H9 (cell line): ENCODE measurements around the gene EFNB2. TPM values are rescaled to one million over a fixed set of nuclear protein-coding genes. Genes with fewer than 3 reads are reported as not detected.
A peak's percentile ranks its signal among the peaks of the same experiment; 100 is the strongest.

ENCODE experiments used
- DNase-seq: peaks from one replicate; pipeline ENCODE4 v3.0.0-alpha.2; 2017
- H2AFZ ChIP-seq: one replicate; pipeline ENCODE4 v1.6.1; 2013; ENCODE audit warnings: mild to moderate bottlenecking, low read length, control low read depth, moderate library complexity
- H2AK5ac ChIP-seq: 2 replicates; pipeline ENCODE4 v1.6.1; 2013; ENCODE audit warnings: low read length, control low read depth, mixed read lengths; ENCODE audit not compliant: insufficient read length
- H2BK120ac ChIP-seq: one replicate; pipeline ENCODE4 v1.6.1; 2013; ENCODE audit warnings: low read depth, mild to moderate bottlenecking, low read length, control low read depth, inconsistent platforms; ENCODE audit not compliant: poor library complexity, severe bottlenecking
- H2BK12ac ChIP-seq: 2 replicates; pipeline ENCODE4 v1.6.1; 2013; ENCODE audit warnings: low read length, control low read depth, mixed read lengths, low read depth; ENCODE audit not compliant: insufficient read length
- H2BK15ac ChIP-seq: 2 replicates; pipeline ENCODE4 v1.6.1; 2013; ENCODE audit warnings: low read depth, low read length, control low read depth
- H2BK20ac ChIP-seq: one replicate; pipeline ENCODE4 v1.6.1; 2013; ENCODE audit warnings: low read depth, mild to moderate bottlenecking, low read length, control low read depth, inconsistent platforms; ENCODE audit not compliant: poor library complexity, severe bottlenecking
- H2BK5ac ChIP-seq: 2 replicates; pipeline ENCODE4 v1.6.1; 2013; ENCODE audit warnings: low read length, control low read depth, mixed read lengths; ENCODE audit not compliant: insufficient read length
- H3K14ac ChIP-seq: 2 replicates; pipeline ENCODE4 v1.6.1; 2013; ENCODE audit warnings: low read length, control low read depth; ENCODE audit not compliant: insufficient read depth
- H3K18ac ChIP-seq: 2 replicates; pipeline ENCODE4 v1.6.1; 2013; ENCODE audit warnings: low read depth, mild to moderate bottlenecking, mixed read lengths, low read length, control low read depth; ENCODE audit not compliant: insufficient read length
- H3K23ac ChIP-seq: 2 replicates; pipeline ENCODE4 v1.6.1; 2013; ENCODE audit warnings: low read length, control low read depth, mixed read lengths, low read depth; ENCODE audit not compliant: insufficient read length
- H3K23me2 ChIP-seq: 2 replicates; pipeline ENCODE4 v1.6.1; 2013; ENCODE audit warnings: low read depth, mild to moderate bottlenecking, mixed read lengths, low read length, control low read depth; ENCODE audit not compliant: insufficient read length, poor library complexity, severe bottlenecking
- H3K27ac ChIP-seq: 2 replicates; pipeline ENCODE4 v1.5.1; 2013; ENCODE audit warnings: low read length, control low read depth, mixed read lengths, low read depth; ENCODE audit not compliant: insufficient read length
- H3K27me3 ChIP-seq: 2 replicates; pipeline ENCODE4 v1.6.1; 2013; ENCODE audit warnings: low read length, control low read depth, inconsistent platforms; ENCODE audit not compliant: insufficient read depth
- H3K4ac ChIP-seq: 2 replicates; pipeline ENCODE4 v1.6.1; 2013; ENCODE audit warnings: low read depth, mild to moderate bottlenecking, control low read depth, inconsistent platforms, low read length, moderate library complexity
- H3K4me1 ChIP-seq: 2 replicates; pipeline ENCODE4 v1.6.1; 2013; ENCODE audit warnings: low read length, control low read depth, inconsistent platforms; ENCODE audit not compliant: insufficient read depth
- H3K4me2 ChIP-seq: 2 replicates; pipeline ENCODE4 v1.6.1; 2013; ENCODE audit warnings: low read length, control low read depth, mixed read lengths; ENCODE audit not compliant: insufficient read length, insufficient read depth
- H3K56ac ChIP-seq: 2 replicates; pipeline ENCODE4 v1.6.1; 2013; ENCODE audit warnings: low read depth, mild to moderate bottlenecking, mixed read lengths, low read length, control low read depth; ENCODE audit not compliant: insufficient read length
- H3K79me1 ChIP-seq: 2 replicates; pipeline ENCODE4 v1.6.1; 2013; ENCODE audit warnings: low read depth, mild to moderate bottlenecking, moderate library complexity, low read length, control low read depth, inconsistent platforms; ENCODE audit not compliant: insufficient read depth, poor library complexity, severe bottlenecking
- H3K79me2 ChIP-seq: 2 replicates; pipeline ENCODE4 v1.6.1; 2013; ENCODE audit warnings: low read length, control low read depth, inconsistent platforms; ENCODE audit not compliant: insufficient read depth
- H3K9ac ChIP-seq: 2 replicates; pipeline ENCODE4 v1.6.1; 2013; ENCODE audit warnings: low read length, control low read depth, mixed read lengths; ENCODE audit not compliant: insufficient read length; ENCODE audit errors: extremely low read depth
- H3K9me3 ChIP-seq: one replicate; pipeline ENCODE4 v1.6.1; 2013; ENCODE audit warnings: low read depth, low read length, inconsistent platforms; ENCODE audit not compliant: control insufficient read depth
- H3T11ph ChIP-seq: one replicate; pipeline ENCODE4 v1.6.1; 2013; ENCODE audit warnings: mild to moderate bottlenecking, low read length, control low read depth, inconsistent platforms
- H4K20me1 ChIP-seq: one replicate; pipeline ENCODE4 v1.6.1; 2013; ENCODE audit not compliant: control insufficient read depth, insufficient read length, insufficient read depth
- H4K5ac ChIP-seq: 2 replicates; pipeline ENCODE4 v1.6.1; 2013; ENCODE audit warnings: low read depth, mild to moderate bottlenecking, mixed read lengths, low read length, control low read depth; ENCODE audit not compliant: insufficient read length
- H4K8ac ChIP-seq: replicated peaks from 2 replicates; pipeline ENCODE4 v1.6.1; 2013; ENCODE audit warnings: low read length, control low read depth, mixed read lengths, low read depth; ENCODE audit not compliant: insufficient read length
- H4K91ac ChIP-seq: 2 replicates; pipeline ENCODE4 v1.6.1; 2013; ENCODE audit warnings: low read depth, mild to moderate bottlenecking, moderate library complexity, mixed read lengths, low read length, control low read depth; ENCODE audit not compliant: insufficient read length
- H3K27ac Mint-ChIP-seq, 3 experiments: 2 replicates in 2 of 3; 3 replicates in 1 of 3; pipeline ENCODE4 v1.8.0; 2020 to 2021; ENCODE audit warnings: mixed read lengths in 3 of 3, mild to moderate bottlenecking in 1 of 3, moderate library complexity in 1 of 3
- H3K27me3 Mint-ChIP-seq: 2 replicates; pipeline ENCODE4 v1.8.0; 2021; ENCODE audit warnings: low read depth, mild to moderate bottlenecking, moderate library complexity, mixed read lengths
- H3K36me3 Mint-ChIP-seq, 3 experiments: 2 replicates in 2 of 3; 3 replicates in 1 of 3; pipeline ENCODE4 v1.8.0; 2020 to 2021; ENCODE audit warnings: low read depth in 3 of 3, mixed read lengths in 3 of 3; ENCODE audit not compliant: insufficient read depth in 1 of 3
- H3K4me1 Mint-ChIP-seq, 2 experiments: 2 replicates each; pipeline ENCODE4 v1.8.0; 2020; ENCODE audit warnings: mixed read lengths in 2 of 2
- H3K4me3 Mint-ChIP-seq, 2 experiments: 2 replicates in 1 of 2; 3 replicates in 1 of 2; pipeline ENCODE4 v1.8.0; 2020 to 2021; ENCODE audit warnings: mild to moderate bottlenecking in 2 of 2, mixed read lengths in 2 of 2, moderate library complexity in 1 of 2
- H3K9me3 Mint-ChIP-seq, 2 experiments: 2 replicates in 1 of 2; 3 replicates in 1 of 2; pipeline ENCODE4 v1.8.0; 2020; ENCODE audit warnings: mild to moderate bottlenecking in 2 of 2, mixed read lengths in 2 of 2, moderate library complexity in 1 of 2
- WGBS: extraction: QIAGEN DNeasy Blood & Tissue Kit; methylation state at CpG from one replicate; pipeline ENCODE4 v1.1.7; 2013; ENCODE audit warnings: missing lambda C conversion rate, low lambda C conversion rate, mixed read lengths; ENCODE audit not compliant: insufficient read length; ENCODE audit errors: extremely low coverage; 5-methylcytosine and 5-hydroxymethylcytosine counted together
- total RNA-seq: library from RNA; stranded (reverse); gene quantifications from 2 replicates; pipeline ENCODE4 v1.2.1, GENCODE V29; 2021
- TF ChIP-seq, protein P1 (sequence below): fragments of 200-600 bp; sonication (generic); conservative IDR thresholded peaks from 3 replicates; pipeline ENCODE4 v1.8.0; 2021; ENCODE audit warnings: antibody characterized with exemption, mild to moderate bottlenecking

The EFNB2 gene
- total RNA-seq, 1 experiment from 2014 or later: 12.7 TPM

DNA sequence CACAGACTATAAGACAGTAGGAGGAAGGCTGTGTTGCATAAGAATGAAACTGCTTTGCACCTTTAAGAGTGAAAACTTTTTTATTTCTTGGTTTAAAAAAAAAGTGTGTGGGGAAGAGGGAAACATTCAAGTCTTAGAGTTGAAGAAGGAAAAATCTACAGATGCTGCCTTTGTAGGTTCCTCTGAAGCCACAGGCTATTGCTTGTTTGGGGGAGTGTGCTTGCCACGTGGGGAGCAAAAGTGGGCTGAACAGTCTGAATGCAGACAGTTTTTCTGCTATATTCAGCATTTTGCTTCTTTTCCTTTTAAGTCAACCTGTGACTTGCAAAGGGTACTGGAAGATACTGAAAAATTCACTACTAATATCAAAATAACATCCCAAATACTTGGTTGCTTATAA is 36.9 kb downstream of the EFNB2 start:
- no CpG with 5 or more reads among the region's 1 CpG for WGBS
- peak overlapping the region; percentile 59 to 62 (median 61); a peak in 6 of 7 replicates for H3K27ac Mint-ChIP-seq

More for the DNA sequence above, 36.9 kb downstream of the EFNB2 start:
- Histone ChIP-seq H3K14ac (no peak overlapping the region), H3K4me1 (peaks cover 3% of the 10 kb centered on the region; the same call in 1 of the 2 replicates), H3K23ac (no peak overlapping the region), H4K8ac (no peak overlapping the region), H3K27ac (no peak overlapping the region), H3K56ac (no peak overlapping the region), H3K18ac (no peak overlapping the region), H4K5ac (no peak overlapping the region), H4K91ac (no peak overlapping the region), H2AFZ (no peak overlapping the region), H2AK5ac (no peak overlapping the region), H3K79me1 (no peaks in the 10 kb centered on the region), H3K23me2 (no peaks in the 10 kb centered on the region), H3K9ac (no peak overlapping the region), H3K4me2 (no peak overlapping the region), H3K4ac (no peak overlapping the region), H2BK12ac (no peak overlapping the region), H3K9me3 (no peaks in the 10 kb centered on the region), H2BK120ac (no peak overlapping the region), H3K27me3 (no peaks in the 10 kb centered on the region), H3T11ph (no peak overlapping the region), H2BK20ac (no peak overlapping the region), H4K20me1 (no peaks in the 10 kb centered on the region), H2BK15ac (no peak overlapping the region), H3K79me2 (peaks cover 3% of the 10 kb centered on the region; the same call in 1 of the 2 replicates), H2BK5ac (no peak overlapping the region)
- Mint-ChIP-seq H3K27me3 (no peaks in the 10 kb centered on the region), H3K9me3 (no peaks in the 10 kb centered on the region), H3K4me3 (no peak overlapping the region), H3K36me3 (peaks cover 5 to 12% (median 11%) of the 10 kb centered on the region in 3 experiments; a peak in 6 of 7 replicates), H3K4me1 (peaks cover 38 to 41% of the 10 kb centered on the region in 2 experiments)
- TF ChIP-seq, protein P1, sequence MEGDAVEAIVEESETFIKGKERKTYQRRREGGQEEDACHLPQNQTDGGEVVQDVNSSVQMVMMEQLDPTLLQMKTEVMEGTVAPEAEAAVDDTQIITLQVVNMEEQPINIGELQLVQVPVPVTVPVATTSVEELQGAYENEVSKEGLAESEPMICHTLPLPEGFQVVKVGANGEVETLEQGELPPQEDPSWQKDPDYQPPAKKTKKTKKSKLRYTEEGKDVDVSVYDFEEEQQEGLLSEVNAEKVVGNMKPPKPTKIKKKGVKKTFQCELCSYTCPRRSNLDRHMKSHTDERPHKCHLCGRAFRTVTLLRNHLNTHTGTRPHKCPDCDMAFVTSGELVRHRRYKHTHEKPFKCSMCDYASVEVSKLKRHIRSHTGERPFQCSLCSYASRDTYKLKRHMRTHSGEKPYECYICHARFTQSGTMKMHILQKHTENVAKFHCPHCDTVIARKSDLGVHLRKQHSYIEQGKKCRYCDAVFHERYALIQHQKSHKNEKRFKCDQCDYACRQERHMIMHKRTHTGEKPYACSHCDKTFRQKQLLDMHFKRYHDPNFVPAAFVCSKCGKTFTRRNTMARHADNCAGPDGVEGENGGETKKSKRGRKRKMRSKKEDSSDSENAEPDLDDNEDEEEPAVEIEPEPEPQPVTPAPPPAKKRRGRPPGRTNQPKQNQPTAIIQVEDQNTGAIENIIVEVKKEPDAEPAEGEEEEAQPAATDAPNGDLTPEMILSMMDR: no peak
- DNase-seq: no peak
